Kidney epithelial cell (primary cell): ENCODE results near the gene HDGFL3. TPM values are rescaled to one million over a fixed set of nuclear protein-coding genes. Genes with fewer than 3 reads are reported as not detected.
"Not testable (repeated sequence)": the region's sequence is repeated elsewhere in the genome, so short reads cannot be mapped to it uniquely, and the experiment has no call there.

Source experiments
- DNase-seq: peaks from one replicate; pipeline ENCODE4 v3.0.0-alpha.2; 2010; ENCODE audit warnings: low read depth
- H3K27me3 ChIP-seq: 2 replicates; pipeline ENCODE4 v1.6.0; 2011; ENCODE audit warnings: low read length; ENCODE audit not compliant: control insufficient read depth, insufficient read depth
- H3K36me3 ChIP-seq: 2 replicates; pipeline ENCODE4 v1.5.1; 2011; ENCODE audit warnings: low read length; ENCODE audit not compliant: control insufficient read depth, insufficient read depth
- H3K4me3 ChIP-seq: 2 replicates; pipeline ENCODE4 v1.5.1; 2011; ENCODE audit warnings: low read depth, mild to moderate bottlenecking, control low read depth, low read length
- total RNA-seq: library from RNA; depleted of rRNA; stranded (reverse); fragments of >200 nt; gene quantifications from 2 replicates; pipeline ENCODE4 v1.2.3, GENCODE V29; 2015
- TF ChIP-seq, protein P1 (sequence below): IDR thresholded peaks from 2 replicates; pipeline ENCODE4 v1.5.1; 2011; ENCODE audit warnings: mild to moderate bottlenecking, moderate library complexity, low read length, control low read depth, inconsistent platforms; ENCODE audit not compliant: insufficient read depth, poor library complexity, severe bottlenecking

HDGFL3 gene
- total RNA-seq, 1 donor from 2014 or later: 77.3 TPM

DNA sequence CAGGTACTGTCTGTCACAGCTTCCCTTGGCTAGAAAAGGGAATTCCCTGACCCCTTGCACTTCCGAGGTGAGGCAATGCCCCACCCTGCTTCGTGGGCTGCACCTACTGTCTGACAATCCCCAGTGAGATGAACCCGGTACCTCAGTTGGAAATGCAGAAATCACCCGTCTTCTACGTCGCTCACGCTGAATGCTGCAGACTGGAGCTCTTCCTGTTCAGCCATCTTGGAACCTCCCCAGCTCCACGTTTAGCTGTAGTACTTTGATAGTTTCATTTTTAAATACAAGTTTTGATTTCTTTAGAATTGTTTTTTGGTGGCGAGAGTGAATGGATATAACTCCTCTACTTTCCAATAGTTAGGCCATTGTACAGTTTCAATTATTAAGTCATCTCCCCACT is 17.8 kb upstream of the HDGFL3 start:
- no peak for DNase-seq
- Histone ChIP-seq H3K4me3 (no peak overlapping the region), H3K27me3 (no peaks in the 10 kb centered on the region), H3K36me3 (no peaks in the 10 kb centered on the region)
- TF ChIP-seq, protein P1, sequence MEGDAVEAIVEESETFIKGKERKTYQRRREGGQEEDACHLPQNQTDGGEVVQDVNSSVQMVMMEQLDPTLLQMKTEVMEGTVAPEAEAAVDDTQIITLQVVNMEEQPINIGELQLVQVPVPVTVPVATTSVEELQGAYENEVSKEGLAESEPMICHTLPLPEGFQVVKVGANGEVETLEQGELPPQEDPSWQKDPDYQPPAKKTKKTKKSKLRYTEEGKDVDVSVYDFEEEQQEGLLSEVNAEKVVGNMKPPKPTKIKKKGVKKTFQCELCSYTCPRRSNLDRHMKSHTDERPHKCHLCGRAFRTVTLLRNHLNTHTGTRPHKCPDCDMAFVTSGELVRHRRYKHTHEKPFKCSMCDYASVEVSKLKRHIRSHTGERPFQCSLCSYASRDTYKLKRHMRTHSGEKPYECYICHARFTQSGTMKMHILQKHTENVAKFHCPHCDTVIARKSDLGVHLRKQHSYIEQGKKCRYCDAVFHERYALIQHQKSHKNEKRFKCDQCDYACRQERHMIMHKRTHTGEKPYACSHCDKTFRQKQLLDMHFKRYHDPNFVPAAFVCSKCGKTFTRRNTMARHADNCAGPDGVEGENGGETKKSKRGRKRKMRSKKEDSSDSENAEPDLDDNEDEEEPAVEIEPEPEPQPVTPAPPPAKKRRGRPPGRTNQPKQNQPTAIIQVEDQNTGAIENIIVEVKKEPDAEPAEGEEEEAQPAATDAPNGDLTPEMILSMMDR: no peak

DNA sequence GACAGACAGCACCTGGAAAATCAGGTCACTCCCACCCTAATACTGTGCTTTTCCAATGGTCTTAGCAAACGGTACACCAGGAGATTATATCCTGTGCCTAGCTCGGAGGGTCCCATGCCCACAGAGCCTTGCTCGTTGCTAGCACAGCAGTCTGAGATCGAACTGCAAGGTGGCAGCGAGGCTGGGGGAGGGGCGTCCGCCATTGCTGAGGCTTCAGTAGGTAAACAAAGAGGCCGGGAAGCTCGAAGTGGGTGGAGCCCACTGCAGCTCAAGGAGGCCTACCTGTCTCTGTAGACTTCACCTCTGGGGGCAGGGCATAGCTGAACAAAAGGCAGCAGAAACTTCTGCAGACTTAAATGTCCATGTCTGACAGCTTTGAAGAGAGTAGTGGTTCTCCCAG is 14.2 kb upstream of the HDGFL3 start:
- DNase-seq, H3K4me3 ChIP-seq, H3K36me3 ChIP-seq, H3K27me3 ChIP-seq: not testable (repeated sequence)

DNA sequence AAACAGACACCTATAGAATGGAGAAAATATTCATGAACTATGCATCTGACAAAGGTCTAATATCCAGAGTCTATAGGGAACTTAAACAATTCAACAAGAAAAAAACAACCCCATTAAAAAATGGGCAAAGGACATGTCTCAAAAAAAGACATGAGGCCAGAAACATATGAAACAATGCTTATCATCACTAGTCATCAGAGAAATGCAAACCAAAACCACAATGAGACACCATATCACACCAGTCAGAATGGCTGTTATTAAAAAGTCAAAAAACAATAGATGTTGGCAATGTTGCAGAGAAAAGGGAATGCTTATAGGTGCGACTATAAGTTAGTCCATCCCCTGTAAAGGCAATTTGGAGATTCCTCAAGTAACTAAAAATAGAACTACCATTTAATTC is 11.4 kb upstream of the HDGFL3 start:
- TF ChIP-seq, protein P1: no peak
- DNase-seq: no peak
- Histone ChIP-seq H3K36me3 (no peaks in the 10 kb centered on the region), H3K27me3 (no peaks in the 10 kb centered on the region), H3K4me3 (no peak overlapping the region)

DNA sequence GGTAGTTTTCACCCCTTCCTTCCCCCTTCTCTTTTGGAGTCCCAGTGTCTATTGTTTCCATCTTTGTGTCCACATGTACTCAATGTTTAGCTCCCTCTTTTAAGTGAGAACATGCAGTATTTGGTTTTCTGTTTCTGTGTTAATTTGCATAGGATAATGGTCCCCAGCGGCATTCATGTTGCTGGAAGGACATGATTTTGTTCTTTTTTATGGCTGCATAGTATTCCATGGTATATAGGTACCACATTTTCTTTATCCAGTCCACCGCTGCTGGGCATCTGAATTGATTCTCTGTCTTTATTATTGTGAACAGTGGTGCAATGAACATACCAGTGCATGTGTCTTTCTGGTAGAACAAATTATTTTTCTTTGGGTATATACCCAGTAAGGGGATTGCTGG is 7.7 kb upstream of the HDGFL3 start:
- no peak for DNase-seq
- Histone ChIP-seq H3K4me3 (no peak overlapping the region), H3K27me3 (no peaks in the 10 kb centered on the region), H3K36me3 (no peaks in the 10 kb centered on the region)
- TF ChIP-seq, protein P1: no peak

DNA sequence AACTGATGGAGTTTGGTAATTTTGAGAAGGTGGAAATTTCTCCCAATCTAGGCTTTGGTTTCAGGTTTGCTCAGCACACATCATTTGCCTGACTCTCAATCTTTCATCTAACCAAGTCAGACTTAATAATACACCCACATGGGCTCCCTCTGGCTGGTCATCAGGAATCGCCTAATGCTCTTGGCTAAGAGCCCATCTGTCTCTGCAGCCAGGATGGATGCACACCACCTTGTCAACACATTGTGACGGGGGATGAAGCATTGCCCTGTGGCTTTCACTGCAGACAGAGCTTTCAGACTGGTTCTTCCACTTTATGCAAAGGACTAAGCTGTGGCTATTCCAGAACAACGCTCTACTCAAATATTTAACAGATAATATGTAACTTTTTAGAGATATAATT is 3.0 kb upstream of the HDGFL3 start:
- no peak overlapping the region for H3K4me3 ChIP-seq
- TF ChIP-seq, protein P1: no peak
- H3K36me3 ChIP-seq: no peaks in the 10 kb centered on the region
- H3K27me3 ChIP-seq: no peaks in the 10 kb centered on the region
- peak; percentile 64 for DNase-seq

DNA sequence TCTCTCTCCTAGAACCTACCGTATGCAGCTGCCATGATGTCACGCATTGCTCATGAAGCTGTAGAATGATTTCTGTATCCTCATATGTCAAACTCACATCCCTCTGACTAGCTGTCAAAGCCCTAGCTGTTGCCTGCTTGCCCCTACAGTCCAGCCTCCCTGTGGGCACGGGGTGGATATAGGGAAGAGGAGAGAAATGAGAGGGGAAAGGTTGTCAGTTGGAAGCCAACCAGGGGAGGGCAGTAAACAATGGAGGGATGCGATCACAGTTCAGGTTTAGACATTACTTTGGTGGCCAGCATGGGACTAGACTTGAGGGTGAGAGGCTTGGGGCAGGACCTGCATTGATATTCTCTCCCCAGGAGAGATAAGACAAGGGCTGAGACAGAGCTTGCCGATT is 1.7 kb upstream of the HDGFL3 start:
- DNase-seq: no peak
- TF ChIP-seq, protein P1: no peak
- H3K27me3 ChIP-seq: no peaks in the 10 kb centered on the region
- no peak overlapping the region for H3K4me3 ChIP-seq
- no peaks in the 10 kb centered on the region for H3K36me3 ChIP-seq
